ENCODE measurements around the gene HCFC1.

DNA sequence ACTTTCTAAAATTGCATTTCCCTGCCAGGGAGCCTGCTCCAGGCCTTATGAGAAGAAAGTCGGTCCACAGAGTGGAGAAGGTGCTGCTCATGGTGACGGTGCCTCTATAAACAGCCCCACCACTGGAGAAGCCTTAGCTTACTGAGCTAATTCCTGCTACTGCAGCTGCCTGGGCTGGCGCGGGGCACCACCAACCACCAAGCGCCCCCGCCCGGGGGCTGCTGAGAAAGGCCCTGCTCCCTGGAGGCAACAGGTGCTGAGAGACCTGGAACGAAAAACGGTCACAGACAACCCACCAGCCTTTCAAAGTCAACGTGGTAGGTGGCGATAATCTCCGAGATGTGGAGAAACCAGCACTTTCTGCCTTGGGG is 2.9 kb downstream of the HCFC1 start:
- TF ChIP-seq SP1 (IDR thresholded peaks at IDR 0.05), result no peak
- TF ChIP-seq BHLHE40 (IDR thresholded peaks at IDR 0.05; ENCODE audit: borderline replicate concordance), result no peak
- no peak for TF ChIP-seq HDGF (IDR thresholded peaks at IDR 0.05; ENCODE audit: borderline replicate concordance)
- no peak for TF ChIP-seq TARDBP (IDR thresholded peaks at IDR 0.05)
- TF ChIP-seq L3MBTL2 (conservative IDR thresholded peaks at IDR 0.05), result no peak
- TF ChIP-seq FOXM1 (IDR thresholded peaks at IDR 0.05; ENCODE audit: borderline replicate concordance), result no peak
- TF ChIP-seq ARNT (IDR thresholded peaks at IDR 0.05), result no peak
- TF ChIP-seq FOXA1 (IDR thresholded peaks at IDR 0.05), result no peak
- TF ChIP-seq, protein P1, sequence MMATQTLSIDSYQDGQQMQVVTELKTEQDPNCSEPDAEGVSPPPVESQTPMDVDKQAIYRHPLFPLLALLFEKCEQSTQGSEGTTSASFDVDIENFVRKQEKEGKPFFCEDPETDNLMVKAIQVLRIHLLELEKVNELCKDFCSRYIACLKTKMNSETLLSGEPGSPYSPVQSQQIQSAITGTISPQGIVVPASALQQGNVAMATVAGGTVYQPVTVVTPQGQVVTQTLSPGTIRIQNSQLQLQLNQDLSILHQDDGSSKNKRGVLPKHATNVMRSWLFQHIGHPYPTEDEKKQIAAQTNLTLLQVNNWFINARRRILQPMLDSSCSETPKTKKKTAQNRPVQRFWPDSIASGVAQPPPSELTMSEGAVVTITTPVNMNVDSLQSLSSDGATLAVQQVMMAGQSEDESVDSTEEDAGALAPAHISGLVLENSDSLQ (IDR thresholded peaks at IDR 0.05), result no peak
